ENCODE data around the gene ZNF827. TPM values are rescaled to one million over a fixed set of nuclear protein-coding genes. Genes with fewer than 3 reads are reported as not detected.

ZNF827 gene
- total RNA-seq, 1 donor from 2014 or later = 4.9 TPM

GRCh38 chr4:145791988-145792387 lies 146.6 kb downstream of the ZNF827 start:
- ATAC-seq = no peak

GRCh38 chr4:145788755-145789154 lies 149.9 kb downstream of the ZNF827 start:
- no peak for ATAC-seq

- ATAC-seq = no peak
These were observed 151.8 kb downstream of the ZNF827 start for GRCh38 chr4:145786830-145787229.

DNA sequence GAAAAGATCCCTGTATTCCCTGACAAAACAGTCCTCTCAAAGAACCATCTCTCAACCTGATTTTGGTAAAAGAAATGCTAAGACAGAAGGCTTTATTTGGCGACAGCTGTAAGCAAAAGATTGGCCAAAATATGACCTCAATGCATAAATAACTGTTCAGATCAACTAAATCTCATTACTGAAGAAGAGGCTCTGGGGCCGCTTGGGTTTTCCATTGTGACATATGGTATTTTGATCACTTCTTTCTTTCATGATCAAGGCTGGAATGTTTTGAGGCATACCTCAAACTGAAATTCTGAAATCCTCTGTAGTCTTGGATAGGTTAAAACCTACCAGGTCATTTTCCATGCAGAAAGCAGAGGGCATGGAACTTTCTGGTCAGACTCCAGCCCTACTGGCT lies 152.4 kb downstream of the ZNF827 start:
- ATAC-seq = no peak

GRCh38 chr4:145785391-145786008 lies 153.1 kb downstream of the ZNF827 start:
- peak; percentile 32 for ATAC-seq

DNA sequence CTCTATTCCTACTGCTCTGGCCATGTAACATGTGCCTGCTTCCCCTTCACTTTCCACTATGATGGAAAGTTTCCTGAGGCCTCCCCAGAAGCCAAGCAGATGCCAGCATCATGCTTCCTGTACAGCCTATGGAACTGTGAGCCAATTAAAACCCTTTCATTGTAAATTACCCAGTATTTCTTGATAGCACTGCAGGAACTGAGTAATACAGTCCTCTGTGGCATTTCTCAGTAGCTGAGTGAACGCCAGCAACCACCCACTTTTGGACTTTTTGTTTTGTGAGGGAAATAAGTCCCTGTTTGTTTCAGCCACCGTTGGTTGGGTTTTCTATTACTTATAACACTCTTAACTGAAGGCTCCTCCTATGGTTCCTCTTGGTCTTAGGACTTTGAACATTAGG lies 154.6 kb downstream of the ZNF827 start:
- ATAC-seq = no peak

DNA sequence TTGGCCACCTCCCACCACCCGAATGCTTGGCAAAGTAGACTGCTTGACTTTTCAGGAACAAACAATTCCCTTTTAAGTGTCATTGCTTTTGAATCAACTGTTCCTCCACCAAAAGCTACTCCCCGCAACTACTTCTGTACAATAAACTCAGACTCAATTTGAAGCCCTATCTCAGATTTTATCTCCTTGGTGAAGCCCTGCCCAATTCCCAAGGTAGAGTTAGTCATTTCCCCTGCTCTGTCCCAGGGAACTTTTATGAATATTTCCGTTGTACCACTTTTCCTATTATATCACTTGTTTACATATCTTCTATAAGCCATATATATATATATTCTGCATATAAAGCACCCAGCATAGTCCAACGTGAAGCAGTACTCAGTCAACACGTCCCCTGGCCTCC lies 155.9 kb downstream of the ZNF827 start:
- ATAC-seq = no peak

DNA sequence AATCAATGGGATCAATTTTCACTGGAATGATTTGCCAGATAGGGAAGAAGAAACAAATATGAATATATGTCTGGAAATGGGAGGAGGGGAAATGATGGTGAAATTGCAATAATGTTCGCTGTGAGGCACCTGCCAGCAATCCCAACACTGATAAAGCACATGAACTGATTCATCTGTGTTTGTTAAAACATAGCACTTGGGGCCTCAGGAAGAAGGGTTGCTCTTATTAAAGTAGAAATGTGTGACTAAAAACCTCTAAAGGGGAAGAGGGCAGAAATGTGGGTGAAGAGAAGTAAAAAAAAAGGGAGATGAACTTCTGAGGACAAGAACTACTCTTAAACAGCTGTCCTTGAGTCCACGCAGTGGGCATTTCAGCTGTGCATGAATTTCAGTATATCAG lies 157.3 kb downstream of the ZNF827 start:
- no peak for ATAC-seq

DNA sequence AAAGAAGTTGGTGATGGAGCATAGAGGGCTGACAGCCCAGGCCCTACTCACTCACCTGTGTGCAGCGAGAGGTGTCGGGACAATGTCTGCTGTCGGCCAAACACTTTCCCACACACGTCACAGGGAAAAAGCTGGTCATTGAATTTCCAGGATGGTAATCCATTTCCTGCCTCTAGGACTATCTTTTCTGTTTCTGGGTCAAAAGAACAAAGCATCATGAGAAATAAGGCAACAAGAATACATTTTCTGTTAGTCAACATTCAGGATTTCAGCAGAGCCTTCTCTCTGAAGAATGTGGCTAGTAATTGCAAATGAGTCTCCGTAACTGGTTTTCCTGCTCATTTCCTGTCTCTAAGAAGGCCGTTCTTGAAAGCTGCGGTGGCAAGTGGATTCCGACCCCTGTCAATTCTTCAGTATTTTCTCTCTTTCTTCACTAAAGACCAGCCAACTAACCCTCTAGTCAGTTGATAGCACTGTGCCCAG lies 159.3 kb downstream of the ZNF827 start:
- no peak for ATAC-seq

DNA sequence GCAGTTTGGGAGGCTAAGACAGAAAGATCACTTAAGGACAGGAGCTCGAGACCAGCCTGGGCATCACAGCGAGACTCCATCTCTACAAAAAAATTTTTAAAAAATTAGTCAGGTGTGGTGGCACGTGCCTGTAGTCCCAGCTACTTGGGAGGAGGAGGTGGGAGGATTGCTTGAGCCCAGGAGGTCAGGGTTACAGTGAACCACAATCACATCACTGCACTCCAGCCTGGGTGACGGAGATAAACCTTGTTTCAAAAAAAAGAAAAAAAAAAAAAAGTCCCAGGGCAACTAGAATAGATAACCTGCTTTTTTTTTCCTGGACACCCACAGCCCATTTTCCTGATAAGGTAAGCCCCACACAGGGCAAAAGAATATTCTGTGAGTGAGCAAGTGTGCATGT lies 162.4 kb downstream of the ZNF827 start:
- ATAC-seq = no peak

DNA sequence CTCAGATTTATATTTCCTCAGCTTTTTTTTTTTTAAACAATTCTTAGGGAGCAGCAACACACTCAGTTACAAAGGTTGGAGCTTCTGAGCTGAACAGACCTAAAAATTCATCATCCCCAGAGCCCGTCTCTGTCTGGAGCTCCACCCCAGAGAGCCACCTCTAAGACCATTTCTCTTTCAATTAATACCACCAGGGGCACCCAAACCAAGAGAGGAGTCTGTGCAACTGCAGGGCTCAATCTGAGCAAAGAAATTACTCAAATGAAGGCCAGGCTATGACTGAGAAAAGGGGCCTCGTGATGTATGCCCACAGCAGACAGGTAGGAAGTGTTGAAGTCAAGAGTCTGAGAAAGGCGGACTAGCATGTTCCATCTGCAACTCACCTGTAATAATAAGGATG lies 163.2 kb downstream of the ZNF827 start:
- no peak for ATAC-seq

GRCh38 chr4:145774473-145774872 lies 164.2 kb downstream of the ZNF827 start:
- ATAC-seq = no peak

GRCh38 chr4:145773581-145774234 lies 164.9 kb downstream of the ZNF827 start:
- no peak for ATAC-seq

- no peak for ATAC-seq
These were observed 166.3 kb downstream of the ZNF827 start for GRCh38 chr4:145772347-145772746.

- no peak for ATAC-seq
These were observed 168.5 kb downstream of the ZNF827 start for GRCh38 chr4:145770124-145770523.

- ATAC-seq = no peak
These were observed 169.1 kb downstream of the ZNF827 start for GRCh38 chr4:145769450-145770037.

DNA sequence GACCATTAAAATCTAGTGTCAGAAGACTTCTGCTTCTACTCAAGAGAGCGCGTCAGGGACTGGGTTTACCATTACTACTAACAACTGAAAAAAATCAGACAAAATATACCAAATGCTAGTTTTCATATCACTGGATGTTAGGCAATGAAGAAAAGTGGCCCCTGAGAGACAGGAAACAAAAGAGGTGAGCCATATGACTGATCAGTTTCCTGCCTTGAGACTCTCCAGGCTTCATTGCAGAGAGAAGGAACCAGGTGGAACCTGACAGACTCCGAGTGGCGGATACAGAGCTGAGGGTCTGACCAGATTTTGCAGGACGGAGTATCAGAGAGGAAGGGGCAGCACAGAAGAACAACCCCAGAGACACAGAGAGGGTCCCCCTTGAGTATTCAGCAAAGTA lies 172.3 kb downstream of the ZNF827 start:
- ATAC-seq = no peak

DNA sequence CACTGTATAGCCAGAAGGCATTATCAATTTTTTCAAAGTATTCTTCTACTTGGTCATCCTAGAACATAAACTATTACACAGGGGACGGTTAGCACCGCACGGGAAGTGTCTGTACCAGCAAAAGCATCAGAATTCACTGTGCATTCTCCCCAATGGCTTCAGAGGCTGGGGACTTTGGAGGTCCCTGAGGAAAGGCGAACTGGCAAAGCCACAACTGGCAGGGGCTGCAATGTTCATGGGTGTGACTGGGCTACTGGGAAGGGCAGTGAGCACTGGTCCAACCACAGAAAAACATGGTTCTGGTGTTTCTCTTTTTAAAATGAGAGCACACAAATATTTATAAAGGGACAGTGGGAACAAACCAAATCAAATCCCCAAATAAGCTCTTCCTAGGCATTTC lies 175.2 kb downstream of the ZNF827 start:
- ATAC-seq = no peak

DNA sequence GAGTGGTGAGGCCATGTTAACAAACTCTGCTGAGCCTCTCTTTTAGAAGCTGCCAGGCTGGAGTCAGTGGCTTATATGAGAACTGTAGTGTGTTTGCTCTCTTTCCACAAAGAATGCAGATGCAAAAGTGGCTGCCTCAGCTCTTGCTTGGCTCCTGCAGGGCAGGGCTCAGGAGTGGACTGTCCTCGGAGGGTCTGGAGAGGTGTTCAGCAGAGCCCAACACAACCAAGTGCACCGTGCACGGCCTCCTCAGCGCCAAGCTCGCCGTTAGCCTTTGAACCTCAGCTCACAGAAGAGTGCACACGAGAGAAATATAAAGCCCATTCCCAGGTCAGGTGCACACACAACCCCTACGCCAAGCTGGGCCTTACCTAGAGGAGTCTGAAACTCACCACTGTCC lies 175.9 kb downstream of the ZNF827 start:
- no peak for ATAC-seq

DNA sequence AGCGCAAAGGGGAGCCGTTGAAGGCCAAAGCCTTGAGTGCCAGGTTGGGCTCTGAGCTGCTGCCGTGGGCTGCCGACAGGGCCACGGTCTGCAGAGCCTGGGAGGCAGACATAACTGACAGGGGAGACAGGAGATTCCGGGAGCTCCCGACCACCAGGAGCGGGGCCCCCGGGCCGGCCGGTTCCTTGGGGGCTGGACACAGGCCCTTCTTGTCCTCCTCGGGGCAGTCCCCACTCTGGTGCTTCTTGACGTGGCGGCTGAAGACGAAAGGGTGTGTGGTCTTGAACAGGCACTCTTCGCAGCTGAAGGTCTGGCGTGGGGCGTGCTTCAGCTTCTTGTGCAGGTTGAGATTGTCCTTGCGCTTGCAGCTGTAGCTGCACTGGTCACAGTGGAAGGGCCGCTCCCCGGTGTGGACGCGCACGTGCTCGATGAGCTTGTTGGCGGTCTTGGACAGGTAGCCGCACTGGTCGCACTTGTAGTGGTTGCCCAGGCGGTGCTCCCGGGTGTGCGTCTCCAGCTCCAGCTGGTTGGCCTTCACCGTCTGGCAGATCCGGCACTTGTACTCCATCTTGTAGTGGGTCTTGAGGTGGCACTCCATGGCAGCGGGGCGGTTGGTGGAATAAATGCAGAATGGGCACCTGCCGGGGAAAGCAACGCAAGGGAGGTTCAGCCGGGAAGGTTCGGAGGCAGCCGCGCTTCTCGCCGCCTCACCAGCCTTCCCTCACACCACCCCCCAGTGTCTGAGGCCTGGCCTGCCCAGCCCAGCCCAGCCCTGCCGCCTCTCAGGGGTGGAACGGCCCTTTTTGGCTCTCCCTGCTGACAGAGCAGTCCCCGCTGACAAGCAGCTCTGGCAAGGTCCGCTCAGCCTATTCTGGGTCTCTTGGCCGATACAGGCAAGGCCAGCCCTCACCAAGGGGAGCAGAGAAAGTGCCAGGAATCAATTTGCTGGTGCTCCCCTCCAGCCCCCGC lies 177.4 kb downstream of the ZNF827 start:
- ATAC-seq = peak; percentile 20

- no peak for ATAC-seq
These were observed 178.4 kb downstream of the ZNF827 start for GRCh38 chr4:145760176-145760575.

DNA sequence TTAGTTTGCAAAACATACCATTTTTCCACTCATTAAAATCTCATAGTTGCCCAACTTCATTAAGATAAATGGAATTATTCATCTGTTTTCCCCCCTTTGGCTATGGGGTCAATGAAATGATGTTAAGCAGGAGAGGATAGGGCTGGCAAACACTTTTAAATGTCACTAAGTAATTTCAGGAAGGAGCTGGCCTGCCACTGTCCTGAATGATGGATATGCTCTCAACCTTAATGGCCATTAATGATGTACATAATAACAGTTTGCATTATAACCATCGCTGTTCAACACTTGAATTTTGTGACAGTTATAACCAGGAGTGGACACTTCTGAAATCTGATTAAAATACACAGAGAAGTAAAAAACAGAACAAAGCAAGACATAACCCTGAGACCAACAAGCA lies 181.4 kb downstream of the ZNF827 start:
- ATAC-seq = no peak

- ATAC-seq = no peak
These were observed 182.4 kb downstream of the ZNF827 start for GRCh38 chr4:145756244-145756643.

All from esophagus mucosa (tissue), 1 donor.